Thyroid gland (tissue), 4 donors: ENCODE data around the gene PPP4R2.

ENCODE experiments used
- POLR2A ChIP-seq, 2 donors: fragments of 450-650 bp; IDR thresholded peaks; one replicate each; pipeline ENCODE4 v1.6.1; 2017; ENCODE audit warnings: antibody characterized with exemption in 2 of 2, mild to moderate bottlenecking in 2 of 2, moderate library complexity in 1 of 2
- TF ChIP-seq, protein P1 (sequence below), 6 experiments: fragments of 200-600 bp in 3 of 6; fragments of 450-650 bp in 3 of 6; sonication (generic) in 3 of 6; IDR thresholded peaks; one replicate each; pipeline ENCODE4 v1.5.1; 2016 to 2019; ENCODE audit warnings: antibody characterized with exemption in 6 of 6, mild to moderate bottlenecking in 2 of 6, inconsistent platforms in 1 of 6, moderate library complexity in 1 of 6

DNA sequence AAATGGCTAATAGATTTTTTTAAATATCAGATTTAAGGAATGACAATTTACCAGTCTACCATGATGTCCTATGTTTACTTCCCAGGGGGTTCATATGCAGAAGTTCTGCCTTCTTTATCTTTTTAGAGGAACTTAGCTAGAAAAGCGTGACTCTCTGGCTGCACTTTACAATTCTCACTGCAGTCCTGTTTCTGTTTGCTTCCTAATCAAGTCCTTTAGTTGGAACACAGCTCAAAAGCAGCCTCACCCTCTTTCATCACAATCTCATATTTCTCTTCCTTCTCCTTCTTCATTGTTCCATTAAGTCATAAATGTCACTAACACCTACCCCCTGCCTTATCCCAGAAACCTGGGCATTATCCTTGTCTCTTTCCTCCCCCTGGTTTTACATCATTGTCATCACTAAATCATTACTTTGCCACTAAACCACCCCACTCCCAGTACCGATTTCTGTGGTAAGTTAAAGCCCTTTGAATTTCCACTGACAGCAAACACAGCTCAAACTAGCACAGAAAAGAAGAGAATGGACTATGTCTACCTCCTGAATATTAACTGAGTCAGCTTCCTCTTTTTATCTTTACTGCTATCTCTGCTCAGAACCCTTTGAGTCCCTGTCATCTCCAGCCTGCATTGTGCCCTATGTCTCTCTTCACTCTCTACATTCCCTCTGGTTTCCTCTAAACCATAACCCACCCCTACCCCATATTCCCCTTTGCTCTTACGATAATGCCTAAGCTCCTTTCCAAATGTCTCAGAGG is 13.8 kb upstream of the PPP4R2 start:
- TF ChIP-seq, protein P1, sequence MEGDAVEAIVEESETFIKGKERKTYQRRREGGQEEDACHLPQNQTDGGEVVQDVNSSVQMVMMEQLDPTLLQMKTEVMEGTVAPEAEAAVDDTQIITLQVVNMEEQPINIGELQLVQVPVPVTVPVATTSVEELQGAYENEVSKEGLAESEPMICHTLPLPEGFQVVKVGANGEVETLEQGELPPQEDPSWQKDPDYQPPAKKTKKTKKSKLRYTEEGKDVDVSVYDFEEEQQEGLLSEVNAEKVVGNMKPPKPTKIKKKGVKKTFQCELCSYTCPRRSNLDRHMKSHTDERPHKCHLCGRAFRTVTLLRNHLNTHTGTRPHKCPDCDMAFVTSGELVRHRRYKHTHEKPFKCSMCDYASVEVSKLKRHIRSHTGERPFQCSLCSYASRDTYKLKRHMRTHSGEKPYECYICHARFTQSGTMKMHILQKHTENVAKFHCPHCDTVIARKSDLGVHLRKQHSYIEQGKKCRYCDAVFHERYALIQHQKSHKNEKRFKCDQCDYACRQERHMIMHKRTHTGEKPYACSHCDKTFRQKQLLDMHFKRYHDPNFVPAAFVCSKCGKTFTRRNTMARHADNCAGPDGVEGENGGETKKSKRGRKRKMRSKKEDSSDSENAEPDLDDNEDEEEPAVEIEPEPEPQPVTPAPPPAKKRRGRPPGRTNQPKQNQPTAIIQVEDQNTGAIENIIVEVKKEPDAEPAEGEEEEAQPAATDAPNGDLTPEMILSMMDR (IDR thresholded peaks at IDR 0.05): no peak
- no peak for TF ChIP-seq POLR2A (IDR thresholded peaks at IDR 0.05)
